ENCODE data around the gene ZNF609. TPM values are rescaled to one million over a fixed set of nuclear protein-coding genes. Genes with fewer than 3 reads are reported as not detected.

Gene ZNF609
- polyA plus RNA-seq, 1 experiment = 12.5 TPM

DNA sequence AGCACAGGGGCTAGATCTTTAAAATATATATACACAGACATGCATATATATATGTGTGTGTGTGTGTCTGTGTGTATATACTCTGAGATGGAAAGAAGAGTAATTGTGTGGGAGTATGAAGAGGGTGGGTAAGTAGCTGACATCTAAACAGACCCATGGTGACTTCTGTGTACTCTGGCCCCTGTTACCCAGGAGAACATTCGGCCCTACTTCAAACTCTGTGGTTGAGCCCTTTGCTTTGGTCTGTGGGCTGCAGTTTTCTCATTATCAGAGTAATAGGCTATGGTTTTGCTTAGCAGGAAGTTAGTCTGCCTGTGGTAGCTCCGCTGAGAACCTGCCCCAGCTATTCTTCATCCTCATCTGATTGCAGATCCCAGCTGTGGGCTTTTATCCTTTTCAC lies 173.6 kb downstream of the ZNF609 start:
- no peak for DNase-seq (ENCODE audit: low read depth)
- POLR2A ChIA-PET = no interaction called here
- H3K27me3 ChIP-seq (ENCODE audit: control insufficient read depth, insufficient read depth, low read length) = no peaks in the 10 kb centered on the region
- CTCF ChIA-PET = interaction anchor here (2.2 kb wide), 1 partner anchor 13 kb away, joined by 6 read pairs; no protein-coding TSS in a partner anchor
- TF ChIP-seq, protein P1, sequence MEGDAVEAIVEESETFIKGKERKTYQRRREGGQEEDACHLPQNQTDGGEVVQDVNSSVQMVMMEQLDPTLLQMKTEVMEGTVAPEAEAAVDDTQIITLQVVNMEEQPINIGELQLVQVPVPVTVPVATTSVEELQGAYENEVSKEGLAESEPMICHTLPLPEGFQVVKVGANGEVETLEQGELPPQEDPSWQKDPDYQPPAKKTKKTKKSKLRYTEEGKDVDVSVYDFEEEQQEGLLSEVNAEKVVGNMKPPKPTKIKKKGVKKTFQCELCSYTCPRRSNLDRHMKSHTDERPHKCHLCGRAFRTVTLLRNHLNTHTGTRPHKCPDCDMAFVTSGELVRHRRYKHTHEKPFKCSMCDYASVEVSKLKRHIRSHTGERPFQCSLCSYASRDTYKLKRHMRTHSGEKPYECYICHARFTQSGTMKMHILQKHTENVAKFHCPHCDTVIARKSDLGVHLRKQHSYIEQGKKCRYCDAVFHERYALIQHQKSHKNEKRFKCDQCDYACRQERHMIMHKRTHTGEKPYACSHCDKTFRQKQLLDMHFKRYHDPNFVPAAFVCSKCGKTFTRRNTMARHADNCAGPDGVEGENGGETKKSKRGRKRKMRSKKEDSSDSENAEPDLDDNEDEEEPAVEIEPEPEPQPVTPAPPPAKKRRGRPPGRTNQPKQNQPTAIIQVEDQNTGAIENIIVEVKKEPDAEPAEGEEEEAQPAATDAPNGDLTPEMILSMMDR (IDR thresholded peaks at IDR 0.05; ENCODE audit: insufficient read depth, low read depth, low read length) = no peak
- H3K4me3 ChIP-seq (ENCODE audit: low read depth, low read length) = no peak overlapping the region
- H3K36me3 ChIP-seq (ENCODE audit: control insufficient read depth, insufficient read depth, low read length) = peaks cover 3% of the 10 kb centered on the region

DNA sequence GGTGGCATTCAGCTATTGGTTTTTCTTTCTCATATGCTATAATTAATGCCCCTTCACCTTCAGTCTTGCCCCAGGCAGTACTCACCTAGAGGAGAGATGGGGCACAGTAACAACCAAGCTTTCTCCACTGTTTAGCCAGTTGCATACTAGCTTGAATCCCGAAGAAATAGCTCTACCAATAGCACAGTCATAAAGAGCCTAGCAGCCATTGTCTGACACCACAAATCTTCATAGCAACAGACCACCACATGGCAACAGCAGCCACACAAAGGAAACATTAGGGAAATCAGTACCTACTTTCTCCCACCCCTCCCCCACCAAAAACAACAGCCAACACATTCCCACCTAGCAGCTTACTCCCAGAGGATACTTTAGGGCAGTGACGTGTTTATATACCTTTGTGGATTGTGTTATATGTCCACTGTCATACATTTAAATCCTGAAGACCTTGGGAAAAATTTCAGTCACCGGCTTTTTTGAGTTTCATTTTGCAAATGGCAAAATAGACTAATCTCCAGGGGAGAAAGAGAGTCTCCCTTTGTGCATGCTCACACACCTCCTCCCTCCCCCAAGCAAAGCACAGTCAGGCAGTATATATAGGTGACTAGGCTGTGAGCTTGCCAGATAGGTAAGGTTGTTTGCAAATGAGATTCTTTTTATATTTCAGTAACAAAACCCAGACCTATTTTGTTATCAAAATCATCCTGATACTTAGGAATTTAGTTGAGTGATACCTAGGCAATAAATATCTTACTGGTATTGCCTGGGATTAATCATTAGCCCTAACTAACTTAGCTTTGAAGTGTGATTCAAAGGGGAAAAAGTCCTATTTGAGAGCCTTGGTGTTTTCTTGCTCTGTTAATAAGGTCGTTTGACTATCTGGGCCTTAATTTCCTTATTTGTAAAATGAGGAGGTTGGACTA lies 174.5 kb downstream of the ZNF609 start:
- CTCF ChIA-PET = interaction anchor here (0.7 to 2.2 kb wide), 6 partner anchors 9 to 225 kb away, joined by 3 to 6 read pairs (median 4); no protein-coding TSS in a partner anchor
- Histone ChIP-seq H3K36me3 (ENCODE audit: control insufficient read depth, insufficient read depth, low read length) (peaks cover 3% of the 10 kb centered on the region), H3K27me3 (ENCODE audit: control insufficient read depth, insufficient read depth, low read length) (no peaks in the 10 kb centered on the region), H3K4me3 (ENCODE audit: low read depth, low read length) (no peak overlapping the region)
- DNase-seq (ENCODE audit: low read depth) = no peak
- POLR2A ChIA-PET = no interaction called here
- TF ChIP-seq, protein P1 (IDR thresholded peaks at IDR 0.05; ENCODE audit: insufficient read depth, low read depth, low read length) = no peak

DNA sequence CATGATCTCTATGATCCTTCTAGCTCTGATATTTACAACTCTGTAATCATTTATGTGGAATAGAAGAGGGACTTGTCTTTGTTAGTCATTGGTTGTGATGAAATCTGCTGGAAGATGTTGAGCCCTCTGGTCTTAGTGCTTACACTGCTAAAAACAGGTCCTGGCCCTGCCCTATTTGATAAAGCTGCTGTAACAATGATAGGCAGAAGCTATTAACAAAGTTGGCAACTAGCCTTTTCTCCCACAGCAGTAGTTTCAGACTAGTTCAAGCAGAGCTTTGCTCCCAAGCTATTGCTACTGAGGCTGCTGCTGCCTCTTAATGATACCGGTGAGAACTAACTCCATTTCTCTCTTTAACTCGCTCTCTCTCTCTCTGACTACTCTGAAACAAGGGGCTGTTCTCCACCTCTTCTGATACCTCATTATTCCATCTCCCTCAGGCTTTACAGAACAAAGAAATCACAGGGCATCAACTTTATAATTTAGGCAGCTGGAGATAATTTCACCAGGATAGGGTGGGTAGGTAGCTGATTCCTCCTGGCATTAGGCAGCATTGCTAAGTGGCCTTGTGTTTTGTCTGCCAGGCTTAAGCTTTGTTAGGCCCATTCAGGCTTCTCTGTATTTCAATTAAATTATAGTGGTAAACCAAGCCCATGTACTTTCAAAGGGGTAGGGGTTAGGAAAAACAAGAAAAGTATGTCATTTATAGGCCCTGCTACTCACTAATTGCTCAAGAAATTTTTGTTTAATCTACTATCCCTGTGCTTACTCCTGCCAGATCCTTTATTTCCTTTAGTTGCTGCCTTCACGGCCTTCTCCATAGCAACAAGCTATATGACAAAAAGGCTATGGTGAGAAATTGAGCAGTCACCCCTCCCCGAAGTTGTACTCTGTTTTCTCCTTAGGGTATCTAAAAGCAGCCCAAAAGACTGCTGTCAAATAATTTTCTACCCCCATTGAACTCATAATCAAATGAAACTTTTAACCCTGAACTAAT lies 175.4 kb downstream of the ZNF609 start:
- no peak for DNase-seq (ENCODE audit: low read depth)
- no peak overlapping the region for H3K4me3 ChIP-seq (ENCODE audit: low read depth, low read length)
- ChIA-PET CTCF (interaction anchor here (0.7 to 2.2 kb wide), 6 partner anchors 8 to 226 kb away, joined by 3 to 6 read pairs (median 4); no protein-coding TSS in a partner anchor), POLR2A (no interaction called here)
- TF ChIP-seq, protein P1 (IDR thresholded peaks at IDR 0.05; ENCODE audit: insufficient read depth, low read depth, low read length) = no peak
- no peaks in the 10 kb centered on the region for H3K27me3 ChIP-seq (ENCODE audit: control insufficient read depth, insufficient read depth, low read length)
- H3K36me3 ChIP-seq (ENCODE audit: control insufficient read depth, insufficient read depth, low read length) = peaks cover 3% of the 10 kb centered on the region

- TF ChIP-seq, protein P1 (IDR thresholded peaks at IDR 0.05; ENCODE audit: insufficient read depth, low read depth, low read length) = no peak
- peaks cover 3% of the 10 kb centered on the region for H3K36me3 ChIP-seq (ENCODE audit: control insufficient read depth, insufficient read depth, low read length)
- no peak for DNase-seq (ENCODE audit: low read depth)
- CTCF ChIA-PET = interaction anchor here (1.1 kb wide), 1 partner anchor 13 kb away, joined by 4 read pairs; no protein-coding TSS in a partner anchor
- no peaks in the 10 kb centered on the region for H3K27me3 ChIP-seq (ENCODE audit: control insufficient read depth, insufficient read depth, low read length)
- H3K4me3 ChIP-seq (ENCODE audit: low read depth, low read length) = no peak overlapping the region
- POLR2A ChIA-PET = no interaction called here
Measured at GRCh38 chr15:64636556-64636955, 176.2 kb downstream of the ZNF609 start.
